Measurements from ENCODE around the gene MIER2. TPM values are rescaled to one million over a fixed set of nuclear protein-coding genes. Genes with fewer than 3 reads are reported as not detected.
"Not testable (repeated sequence)": the region's sequence is repeated elsewhere in the genome, so short reads cannot be mapped to it uniquely, and the experiment has no call there.

Gene MIER2
- total and polyA plus RNA-seq, 10 donors: 19.2 to 66.5 (median 30.7) TPM

DNA sequence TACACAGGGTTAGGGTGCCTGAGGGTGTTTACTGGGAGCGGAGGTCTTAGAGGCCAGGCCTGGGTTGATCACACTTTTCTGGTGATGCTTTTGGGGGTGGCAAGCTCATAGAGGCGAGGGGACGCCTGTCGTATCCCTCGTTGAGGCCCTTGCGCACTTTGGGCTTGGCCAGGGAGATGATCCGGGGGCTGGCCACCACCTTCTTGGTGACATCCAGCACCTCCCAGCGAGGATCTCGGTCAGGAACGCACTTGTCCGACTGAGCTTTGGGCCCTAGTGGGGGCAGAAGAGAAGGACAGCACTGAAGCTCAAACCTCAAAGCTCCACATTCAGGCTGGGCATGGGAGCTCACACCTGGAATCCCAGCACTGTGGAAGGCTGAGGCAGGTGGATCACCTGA, 17.6 kb upstream of the MIER2 start:
- no peak overlapping the region for H3K4me3 ChIP-seq
- peaks cover 0 to 53% (median 0%) of the 10 kb centered on the region in 7 donors for H3K27me3 ChIP-seq (replicated peaks in 1 of 7)
- DNase-seq: peak; percentile 41
- no peaks in the 10 kb centered on the region for H3K9me3 ChIP-seq
- no peaks in the 10 kb centered on the region for H3K4me1 ChIP-seq
- TF ChIP-seq, protein P1, sequence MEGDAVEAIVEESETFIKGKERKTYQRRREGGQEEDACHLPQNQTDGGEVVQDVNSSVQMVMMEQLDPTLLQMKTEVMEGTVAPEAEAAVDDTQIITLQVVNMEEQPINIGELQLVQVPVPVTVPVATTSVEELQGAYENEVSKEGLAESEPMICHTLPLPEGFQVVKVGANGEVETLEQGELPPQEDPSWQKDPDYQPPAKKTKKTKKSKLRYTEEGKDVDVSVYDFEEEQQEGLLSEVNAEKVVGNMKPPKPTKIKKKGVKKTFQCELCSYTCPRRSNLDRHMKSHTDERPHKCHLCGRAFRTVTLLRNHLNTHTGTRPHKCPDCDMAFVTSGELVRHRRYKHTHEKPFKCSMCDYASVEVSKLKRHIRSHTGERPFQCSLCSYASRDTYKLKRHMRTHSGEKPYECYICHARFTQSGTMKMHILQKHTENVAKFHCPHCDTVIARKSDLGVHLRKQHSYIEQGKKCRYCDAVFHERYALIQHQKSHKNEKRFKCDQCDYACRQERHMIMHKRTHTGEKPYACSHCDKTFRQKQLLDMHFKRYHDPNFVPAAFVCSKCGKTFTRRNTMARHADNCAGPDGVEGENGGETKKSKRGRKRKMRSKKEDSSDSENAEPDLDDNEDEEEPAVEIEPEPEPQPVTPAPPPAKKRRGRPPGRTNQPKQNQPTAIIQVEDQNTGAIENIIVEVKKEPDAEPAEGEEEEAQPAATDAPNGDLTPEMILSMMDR (IDR thresholded peaks at IDR 0.05 in 8 of 11, conservative IDR thresholded peaks at IDR 0.05 in 3 of 11): no peak
- TF ChIP-seq POLR2A (IDR thresholded peaks at IDR 0.05): no peak
- no peak for TF ChIP-seq POLR2AphosphoS5 (IDR thresholded peaks at IDR 0.05)
- intact Hi-C loops (cut with DNase I; ENCODE audit: low total_unique reads): no loop called here
- 82 to 94% (median 92%) methylated on average over 11 of the region's 11 CpGs for WGBS, 5 donors
- no peak overlapping the region for H3K27ac ChIP-seq
- H3K36me3 ChIP-seq: no peaks in the 10 kb centered on the region

DNA sequence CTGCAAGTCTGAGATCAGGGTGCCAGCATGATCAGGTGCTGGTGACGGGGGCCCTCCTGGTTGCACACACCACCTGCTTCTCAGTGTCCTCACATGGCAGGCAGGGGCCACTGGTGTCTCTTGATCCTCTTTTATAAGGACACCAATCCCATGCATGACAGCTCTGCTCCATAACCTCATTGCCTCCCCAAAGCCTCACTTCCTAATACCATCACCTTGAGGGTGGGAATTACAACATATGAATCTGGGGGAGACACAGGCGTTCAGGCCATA, 15.0 kb upstream of the MIER2 start:
- Histone ChIP-seq H3K27ac (no peak overlapping the region), H3K27me3 (replicated peaks in 1 of 7) (peaks cover 0 to 34% (median 0%) of the 10 kb centered on the region in 7 donors), H3K36me3 (no peaks in the 10 kb centered on the region), H3K4me1 (no peaks in the 10 kb centered on the region), H3K4me3 (no peak overlapping the region), H3K9me3 (peaks cover 0 to 10% (median 6%) of the 10 kb centered on the region in 8 donors)
- TF ChIP-seq POLR2AphosphoS5 (IDR thresholded peaks at IDR 0.05): no peak
- TF ChIP-seq POLR2A (IDR thresholded peaks at IDR 0.05): no peak
- TF ChIP-seq, protein P1 (IDR thresholded peaks at IDR 0.05 in 8 of 11, conservative IDR thresholded peaks at IDR 0.05 in 3 of 11): no peak
- WGBS, 5 donors: 70 to 94% (median 83%) methylated on average over 1 to 2 of the region's 2 CpGs
- intact Hi-C loops (cut with DNase I; ENCODE audit: low total_unique reads): no loop called here
- DNase-seq: no peak

DNA sequence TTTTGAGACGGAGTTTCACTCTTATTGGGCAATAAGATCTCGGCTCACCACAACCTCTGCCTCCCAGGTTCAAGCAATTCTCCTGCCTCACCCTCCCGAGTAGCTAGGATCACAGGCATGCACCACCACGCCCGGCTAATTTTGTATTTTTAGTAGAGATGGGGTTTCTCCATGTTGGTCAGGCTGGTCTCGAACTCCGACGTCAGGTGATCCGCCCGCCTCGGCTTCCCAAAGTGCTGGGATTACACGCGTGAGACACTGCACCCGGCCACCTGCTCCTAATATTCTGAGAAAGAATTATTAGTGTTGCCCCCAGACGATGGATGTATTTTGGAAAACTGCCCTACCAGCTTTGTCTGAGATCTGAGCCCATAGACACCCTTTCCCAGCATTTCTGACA, 10.9 kb upstream of the MIER2 start:
- H3K4me1 ChIP-seq; H3K4me3 ChIP-seq; intact Hi-C loops (cut with DNase I; ENCODE audit: low total_unique reads); H3K27ac ChIP-seq; H3K36me3 ChIP-seq: not testable (repeated sequence)
- DNase-seq: peak; percentile 34
- Histone ChIP-seq H3K9me3 (peaks cover 4 to 37% (median 27%) of the 10 kb centered on the region in 8 donors), H3K27me3 (replicated peaks in 1 of 7) (peaks cover 0 to 18% (median 0%) of the 10 kb centered on the region in 7 donors)
- 90 to 94% (median 93%) methylated on average over 15 of the region's 15 CpGs for WGBS, 5 donors

DNA sequence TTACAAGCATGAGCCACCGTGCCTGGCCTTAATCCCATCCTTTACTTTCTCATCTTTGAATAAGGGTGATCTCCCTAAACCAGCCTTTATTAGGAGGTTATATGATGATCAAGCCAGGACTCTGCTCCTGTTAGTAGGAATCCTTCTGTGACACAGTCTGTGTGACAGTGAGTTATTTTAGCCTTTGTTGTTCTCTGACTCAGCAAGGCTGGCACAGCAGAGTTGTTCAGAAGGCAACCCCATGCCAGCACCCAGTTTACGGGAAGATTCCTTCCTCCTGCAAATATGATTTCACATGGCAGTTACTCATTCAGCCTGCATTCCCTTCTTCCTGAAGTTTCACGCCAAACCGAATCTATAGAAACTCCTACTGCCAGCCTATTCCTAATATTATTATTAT, 10.5 kb upstream of the MIER2 start:
- Histone ChIP-seq H3K27ac (no peak overlapping the region), H3K4me1 (no peaks in the 10 kb centered on the region), H3K36me3 (no peaks in the 10 kb centered on the region), H3K27me3 (replicated peaks in 1 of 7) (peaks cover 0 to 18% (median 0%) of the 10 kb centered on the region in 7 donors), H3K9me3 (peaks cover 4 to 37% (median 27%) of the 10 kb centered on the region in 8 donors), H3K4me3 (no peak overlapping the region)
- no peak for DNase-seq
- TF ChIP-seq, protein P1 (IDR thresholded peaks at IDR 0.05 in 8 of 11, conservative IDR thresholded peaks at IDR 0.05 in 3 of 11): no peak
- TF ChIP-seq POLR2AphosphoS5 (IDR thresholded peaks at IDR 0.05) (no peak), POLR2A (IDR thresholded peaks at IDR 0.05) (no peak)
- intact Hi-C loops (cut with DNase I; ENCODE audit: low total_unique reads): no loop called here
- 88 to 95% (median 94%) methylated on average over 4 of the region's 4 CpGs for WGBS, 5 donors
